GM18499 (cell line): ENCODE results near the gene FKBP15.
A peak's percentile ranks its signal among the peaks of the same experiment; 100 is the strongest.
"Not testable (repeated sequence)": the region's sequence is repeated elsewhere in the genome, so short reads cannot be mapped to it uniquely, and the experiment has no call there.

ENCODE experiments used
- ATAC-seq: cut with Tn5 transposase; IDR thresholded peaks from one replicate; pipeline ENCODE4 v1.9.1; 2021; ENCODE audit warnings: moderate number of reproducible peaks; ENCODE audit not compliant: insufficient read depth, unreplicated experiment

The FKBP15 gene

DNA sequence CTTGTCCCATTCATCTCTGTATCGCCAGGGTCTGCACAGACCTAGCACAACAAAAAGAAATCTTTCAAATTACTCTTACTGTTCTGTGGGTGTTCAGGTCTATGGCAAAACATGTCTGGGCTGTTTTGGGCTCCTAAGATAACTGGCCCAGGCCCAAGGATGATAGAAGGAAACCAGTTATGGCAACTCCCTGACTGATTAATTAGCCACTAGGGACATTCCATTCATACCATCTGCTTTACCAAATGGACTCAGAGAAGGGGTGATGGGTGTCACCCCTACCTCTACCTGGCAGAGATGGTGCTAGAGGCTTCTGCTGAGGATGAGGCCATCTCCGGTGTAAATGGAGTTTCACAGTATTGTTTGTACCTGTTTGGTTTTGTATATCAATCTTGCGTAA is 68.4 kb downstream of the FKBP15 start:
- ATAC-seq = no peak

DNA sequence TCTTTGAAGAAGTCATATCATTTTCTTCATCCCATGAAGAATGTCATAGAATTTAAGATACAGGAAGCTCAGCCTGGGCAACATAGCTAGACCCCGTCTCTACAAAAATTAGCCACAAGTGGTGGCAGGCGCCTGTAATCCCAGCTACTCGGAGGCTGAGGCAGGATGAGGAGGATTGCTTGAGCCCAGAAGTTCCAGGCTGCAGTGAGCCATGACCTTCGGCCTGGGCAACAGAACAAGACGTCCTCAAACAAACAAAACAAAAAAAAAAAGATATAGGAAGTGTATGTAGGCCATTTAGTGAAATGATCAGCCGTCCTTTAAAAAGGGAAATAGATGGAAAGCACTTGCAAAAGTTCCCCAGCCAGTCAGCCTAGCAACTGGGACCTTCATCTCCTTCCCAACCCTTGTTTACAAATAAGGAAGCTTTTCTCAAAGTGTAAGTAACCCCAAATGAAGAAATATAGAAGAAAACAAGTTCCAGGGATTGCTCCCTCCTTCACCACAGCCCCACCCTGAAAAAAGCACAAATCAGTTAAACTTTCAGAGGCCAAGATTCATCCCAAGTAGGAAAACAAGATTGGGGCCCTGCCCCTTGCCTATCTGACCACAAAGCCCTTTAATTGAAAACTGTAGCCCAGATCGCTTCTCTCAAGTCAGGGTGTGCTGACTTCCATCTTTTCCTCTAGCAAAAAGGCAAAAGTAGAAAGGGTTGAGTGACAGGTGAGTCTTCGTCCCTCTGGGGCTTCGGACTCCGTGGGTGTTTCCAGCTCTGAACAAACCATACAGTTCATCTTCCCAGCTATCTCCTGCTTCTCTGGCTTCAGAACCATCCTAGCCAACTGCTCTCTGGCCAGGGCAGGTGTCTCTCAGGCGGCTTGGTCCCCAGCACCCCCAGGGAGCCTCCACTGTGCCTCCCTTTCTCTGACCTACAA is 69.1 kb downstream of the FKBP15 start:
- no peak for ATAC-seq

DNA sequence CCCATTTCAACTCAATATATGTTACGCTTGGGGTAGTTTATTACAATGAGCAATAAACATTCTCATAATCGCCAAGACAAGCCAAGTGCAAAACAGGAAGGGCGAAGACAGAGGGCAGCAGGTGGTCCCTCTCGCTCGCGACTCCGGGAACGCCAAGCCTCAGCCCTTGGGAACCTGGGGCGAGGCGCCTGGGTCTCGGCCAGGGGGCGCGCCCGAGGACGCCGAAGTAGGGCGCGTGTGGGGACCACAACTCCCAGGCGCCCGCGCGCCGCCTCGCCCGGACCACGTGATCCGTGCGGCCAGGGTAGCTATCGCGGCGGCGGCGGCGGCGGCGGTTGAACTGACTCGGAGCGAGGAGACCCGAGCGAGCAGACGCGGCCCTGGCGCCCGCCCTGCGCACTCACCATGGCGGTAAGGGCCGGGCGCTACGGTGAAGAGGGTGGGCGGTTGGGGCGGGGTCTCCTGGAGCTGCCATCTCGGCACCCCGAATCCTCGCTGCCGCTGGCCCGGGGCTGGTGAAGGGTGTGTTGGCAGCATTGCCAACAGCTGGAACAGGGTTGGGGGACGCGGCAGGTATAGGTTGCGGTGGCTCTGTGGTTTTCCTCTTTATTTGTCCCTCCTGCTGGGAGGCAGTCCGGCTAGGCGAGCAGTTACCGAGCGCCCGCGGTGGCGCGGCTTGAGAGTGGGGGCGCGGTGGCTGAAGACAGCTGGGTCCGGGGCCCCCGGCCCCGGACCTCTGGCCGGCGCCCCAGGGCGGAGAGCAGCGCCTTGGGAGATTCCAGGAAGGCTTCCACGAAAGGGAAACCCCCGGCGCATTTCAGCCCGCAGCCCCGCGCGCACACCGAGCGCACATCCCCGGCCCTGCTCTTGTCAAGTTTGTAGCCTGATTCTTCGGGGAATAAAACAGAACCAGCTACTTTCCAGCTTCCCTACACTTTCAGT is 70.1 kb downstream of the FKBP15 start, which contains the start of gene SLC31A2:
SLC31A2 (plus strand) TSS at position 338 of the 942 bp plus-strand sequence; CDS start at position 406, 68 bp downstream.
- ATAC-seq = peak; percentile 65

DNA sequence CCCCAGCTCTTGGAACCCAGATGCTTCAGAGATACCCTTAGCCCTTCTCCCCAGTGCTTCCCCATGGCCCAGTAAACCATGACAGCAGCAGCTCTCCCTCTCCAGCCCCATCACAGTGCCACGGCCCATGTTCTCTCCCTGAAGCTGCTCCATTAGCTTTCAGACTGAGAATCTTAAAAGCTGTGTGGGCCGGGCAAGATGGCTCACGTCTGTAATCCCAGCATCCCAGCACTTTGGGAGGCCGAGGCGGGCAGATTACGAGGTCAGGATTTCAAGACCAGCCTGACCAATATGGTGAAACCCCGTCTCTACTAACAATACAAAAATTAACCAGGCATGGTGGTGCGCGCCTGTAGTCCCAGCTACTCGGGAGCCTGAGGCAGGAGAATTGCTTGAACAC is 71.5 kb downstream of the FKBP15 start:
- not testable (repeated sequence) for ATAC-seq

DNA sequence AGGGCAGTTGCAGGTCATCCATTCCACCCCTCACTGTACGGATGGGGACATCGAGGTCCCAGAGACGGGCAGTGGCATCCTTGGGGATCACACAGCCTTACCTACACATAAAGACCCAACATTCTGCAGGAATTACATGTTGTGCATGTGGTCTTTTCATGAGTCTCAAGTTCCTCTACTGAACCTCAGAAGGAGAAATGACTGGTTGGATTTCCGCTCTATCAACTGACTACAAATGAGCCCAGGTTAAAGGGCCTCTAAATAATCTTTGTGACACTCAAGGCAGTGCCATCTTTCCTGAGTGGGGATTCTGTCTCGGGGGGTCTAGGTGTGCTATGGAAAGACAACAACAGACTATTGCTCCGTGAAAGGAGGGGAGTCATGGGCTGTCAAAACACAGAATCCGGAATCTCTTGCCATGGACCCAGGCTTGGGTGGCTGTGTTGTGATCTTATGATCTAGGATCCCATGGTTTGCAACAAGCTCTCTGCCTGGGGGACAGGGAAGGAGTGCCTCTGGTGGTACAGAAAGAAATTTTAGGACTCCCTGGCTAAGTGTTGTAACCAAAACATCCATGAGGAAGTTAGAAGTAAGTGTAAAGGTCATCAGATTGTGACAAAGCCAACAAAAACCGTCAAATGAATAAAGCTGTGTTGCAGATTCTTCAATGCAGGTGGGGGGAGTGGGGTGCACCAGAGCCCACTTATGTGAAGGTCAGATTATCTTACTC is 72.1 kb downstream of the FKBP15 start:
- no peak for ATAC-seq

DNA sequence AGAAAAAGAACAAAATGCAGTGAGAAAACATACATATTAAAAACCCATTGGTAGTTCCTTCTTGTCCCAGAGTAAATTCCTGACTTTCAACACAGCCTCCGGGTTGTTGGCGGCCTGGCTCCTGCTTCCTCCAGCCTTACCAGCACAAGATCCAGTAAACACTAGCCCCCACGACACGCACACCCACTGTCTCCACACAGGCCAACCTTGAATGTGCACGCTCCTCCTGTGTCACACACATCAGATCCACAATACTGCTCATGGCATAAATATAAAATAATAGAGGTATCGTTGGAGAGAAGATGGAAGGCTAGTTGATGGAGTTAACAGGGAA is 72.7 kb downstream of the FKBP15 start:
- ATAC-seq = no peak

DNA sequence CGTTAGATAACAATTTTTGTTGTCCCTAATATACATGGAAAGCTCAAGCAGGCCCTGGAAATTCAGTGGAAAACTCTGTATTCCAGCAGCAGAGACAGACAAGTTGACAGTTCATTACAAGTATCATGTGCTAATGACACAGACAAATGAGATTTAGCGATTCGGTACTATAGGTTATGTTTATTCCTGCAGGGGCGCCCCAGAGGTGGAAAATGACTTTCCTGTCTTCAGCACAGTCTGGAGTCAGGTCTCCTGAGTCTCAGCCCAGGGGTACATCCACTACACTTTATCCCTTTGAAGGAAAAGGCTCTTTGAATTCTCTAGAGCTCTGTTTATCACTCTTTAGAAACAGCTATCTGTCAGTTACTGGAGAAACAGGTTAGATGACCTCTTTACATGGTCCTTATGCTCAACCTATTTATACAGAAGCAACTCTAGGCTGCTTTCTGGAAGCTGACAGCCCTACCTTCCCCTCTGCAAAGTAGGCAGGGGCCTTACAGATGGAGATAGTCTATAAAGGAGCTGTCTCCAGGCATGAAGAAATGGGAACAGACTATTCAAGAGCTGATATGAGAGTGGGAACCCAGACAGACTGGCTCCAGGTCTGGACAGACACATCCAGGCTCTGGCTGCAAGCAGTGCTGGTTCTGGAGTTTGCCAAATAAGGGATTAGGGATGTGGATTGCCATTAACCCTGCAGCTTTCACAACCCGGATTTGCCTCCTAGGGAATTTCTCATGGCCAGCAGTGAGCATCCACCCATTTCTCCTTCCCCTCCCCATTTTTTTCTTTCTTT is 77.4 kb downstream of the FKBP15 start:
- no peak for ATAC-seq

DNA sequence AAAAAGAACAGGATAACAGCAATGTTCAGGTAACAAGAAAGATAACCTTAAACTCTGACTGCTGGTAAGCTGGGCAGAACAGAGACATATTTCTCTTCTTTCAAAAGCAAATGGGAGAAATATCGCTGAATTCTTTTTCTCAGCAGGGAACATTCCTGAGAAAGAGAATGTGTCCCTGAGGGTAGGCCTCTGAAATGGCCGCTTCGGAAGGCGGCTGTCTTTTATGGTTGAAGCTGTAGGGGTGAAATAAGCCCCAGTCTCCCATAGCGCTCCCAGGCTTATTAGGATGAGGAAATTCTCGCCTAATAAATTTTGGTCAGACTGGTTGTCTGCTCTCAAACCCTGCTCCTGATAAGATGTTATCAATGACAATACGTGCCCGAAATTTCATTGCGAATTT is 80.2 kb downstream of the FKBP15 start:
- ATAC-seq = not testable (repeated sequence)

DNA sequence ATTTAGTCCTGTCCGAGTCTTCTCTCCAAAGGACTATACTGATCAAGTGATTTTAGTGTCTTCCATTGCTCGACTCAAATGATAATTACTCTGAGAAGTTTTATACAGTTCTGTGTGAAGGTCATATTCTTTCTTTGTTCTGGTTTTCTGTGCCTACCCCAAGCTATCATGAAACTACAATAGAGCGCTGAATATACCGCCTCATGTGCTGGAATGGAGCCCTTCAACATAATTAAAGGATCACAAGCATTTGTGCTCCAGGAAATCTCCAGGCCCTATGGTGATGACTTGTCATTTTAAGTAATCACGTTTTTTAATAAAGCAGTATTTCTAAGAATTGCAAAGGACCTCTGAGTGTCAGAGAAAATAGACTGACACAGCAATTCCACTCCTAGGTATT is 81.1 kb downstream of the FKBP15 start:
- no peak for ATAC-seq

DNA sequence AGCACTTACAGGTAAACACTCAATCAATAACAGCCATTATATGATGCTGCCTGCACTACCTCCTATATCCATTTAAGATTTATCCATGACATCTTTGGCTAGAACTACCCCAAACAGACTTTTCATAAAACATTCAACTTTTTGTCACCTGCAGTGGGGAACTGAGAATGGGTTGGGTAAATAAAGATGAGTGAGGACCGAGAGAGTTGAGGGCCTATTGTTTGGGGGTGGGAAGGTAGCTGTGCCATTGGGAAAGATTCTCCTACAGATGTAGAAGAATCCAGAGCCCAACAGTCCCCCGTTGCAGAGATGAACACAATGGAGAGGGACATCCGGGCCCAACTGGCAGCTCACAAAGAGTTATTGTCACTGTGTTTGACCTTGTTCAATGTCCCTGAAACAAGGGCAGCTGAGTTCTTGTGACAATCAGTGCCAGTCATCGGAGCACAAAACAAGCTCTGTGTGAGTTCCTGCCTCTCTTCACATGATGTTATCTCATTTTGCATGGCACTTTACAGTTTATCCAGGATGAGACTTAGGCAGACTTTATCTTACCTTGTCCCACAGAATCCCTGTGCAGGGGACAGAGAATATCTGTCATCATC is 81.8 kb downstream of the FKBP15 start:
- no peak for ATAC-seq

DNA sequence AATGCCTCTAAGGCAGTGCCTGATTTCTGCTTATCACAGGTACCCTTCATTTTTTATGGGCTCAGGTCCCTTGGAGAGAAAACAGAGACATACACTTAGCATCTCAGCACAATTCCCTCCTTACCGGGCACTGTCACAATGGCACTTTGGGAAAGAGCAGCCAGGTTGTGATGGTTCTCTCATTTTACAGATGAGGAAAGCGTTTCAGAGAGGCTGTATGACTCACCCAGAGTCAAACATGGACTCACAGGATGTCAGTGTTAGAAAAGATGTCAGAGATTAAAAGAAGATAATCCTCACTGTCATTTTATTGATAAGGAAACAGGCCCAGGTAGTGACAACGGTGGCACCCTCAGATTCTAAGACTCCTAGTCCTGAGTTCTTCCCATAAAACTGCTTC is 82.3 kb downstream of the FKBP15 start:
- ATAC-seq = no peak

DNA sequence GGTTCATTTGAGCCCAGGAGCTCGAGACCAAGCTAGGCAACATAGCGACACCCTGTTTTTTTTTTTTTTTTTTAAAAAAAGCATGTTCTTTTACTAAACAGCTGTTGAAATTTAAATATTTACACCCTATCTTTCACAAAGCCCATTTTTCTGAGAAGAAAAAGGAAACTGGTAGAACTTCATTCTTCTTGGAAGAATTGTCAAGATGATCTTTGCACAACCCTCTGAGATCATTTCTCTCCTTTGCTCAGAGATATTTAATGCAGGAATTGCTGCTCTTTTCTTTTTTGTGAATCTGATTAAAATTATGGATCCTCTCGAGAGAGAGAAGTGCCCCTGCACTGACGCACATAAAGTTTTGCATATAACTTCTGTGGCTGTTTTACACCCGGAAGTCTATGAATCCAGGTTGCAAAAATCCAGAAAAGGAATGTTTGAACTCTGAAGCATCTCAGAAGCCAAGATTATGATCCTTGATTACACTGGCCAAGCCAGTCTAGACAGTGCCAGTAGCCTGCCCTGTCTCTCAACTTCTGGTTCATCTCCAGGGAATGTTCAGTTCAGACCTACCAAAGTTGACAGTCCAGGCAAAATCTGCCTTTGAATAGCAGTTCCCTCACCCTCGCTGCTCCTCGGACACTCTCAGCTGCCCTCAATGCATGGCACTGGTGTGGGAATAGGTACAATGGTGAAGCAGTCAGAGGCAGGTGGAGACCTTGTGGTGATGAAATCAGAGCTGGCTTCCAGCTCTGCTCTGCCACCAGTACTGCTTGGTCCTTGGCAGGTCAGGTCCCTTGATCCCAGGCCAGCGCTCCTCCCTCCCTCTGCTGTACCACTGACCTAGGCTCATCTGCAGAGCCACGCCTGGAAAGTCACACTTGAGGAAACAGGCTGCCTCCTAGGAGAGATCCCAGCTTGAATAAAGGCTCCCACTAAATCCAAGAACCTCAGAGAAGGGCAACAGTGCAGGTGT is 83.6 kb downstream of the FKBP15 start:
- ATAC-seq = no peak

DNA sequence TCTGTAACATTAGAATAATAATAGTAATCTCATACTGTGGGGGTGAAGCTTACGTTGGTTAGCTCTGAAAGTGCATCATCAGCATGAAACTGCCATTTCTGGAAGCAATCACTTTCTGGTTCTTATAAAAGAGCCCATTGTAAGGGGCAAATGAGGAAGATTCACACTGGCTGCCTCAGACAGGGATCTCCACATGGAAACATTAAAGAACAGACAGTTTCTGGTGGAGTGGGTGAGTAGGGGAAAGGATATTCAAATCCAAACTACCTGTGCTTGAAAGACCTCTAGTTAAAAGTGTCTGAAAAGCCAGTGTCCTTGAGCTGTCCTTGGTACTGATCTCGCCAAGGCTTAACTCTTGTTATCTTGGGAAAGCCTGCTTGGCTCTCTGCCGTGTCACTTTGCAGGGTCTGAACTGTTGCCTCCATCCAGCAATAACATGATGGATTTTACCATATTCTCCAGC is 89.4 kb downstream of the FKBP15 start:
- no peak for ATAC-seq

DNA sequence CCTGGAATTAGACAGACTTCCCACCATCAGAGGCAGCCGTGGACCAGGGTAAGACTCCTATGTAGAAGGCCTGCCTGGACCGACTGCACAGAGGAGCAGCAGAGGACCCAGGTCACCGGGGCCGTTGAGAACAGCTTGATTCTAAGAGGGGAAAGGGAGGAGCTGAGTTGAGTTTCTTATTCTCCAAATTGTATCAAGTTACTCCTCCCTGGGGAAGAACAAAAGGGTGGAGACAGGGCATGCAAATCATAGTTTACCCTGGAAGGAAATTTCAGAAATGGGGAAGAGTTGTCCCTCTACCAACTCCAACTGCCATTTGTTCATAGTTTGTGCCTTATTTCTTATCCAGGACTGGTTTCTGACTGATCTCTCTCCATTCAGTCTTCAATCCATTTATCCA is 91.2 kb downstream of the FKBP15 start:
- no peak for ATAC-seq

DNA sequence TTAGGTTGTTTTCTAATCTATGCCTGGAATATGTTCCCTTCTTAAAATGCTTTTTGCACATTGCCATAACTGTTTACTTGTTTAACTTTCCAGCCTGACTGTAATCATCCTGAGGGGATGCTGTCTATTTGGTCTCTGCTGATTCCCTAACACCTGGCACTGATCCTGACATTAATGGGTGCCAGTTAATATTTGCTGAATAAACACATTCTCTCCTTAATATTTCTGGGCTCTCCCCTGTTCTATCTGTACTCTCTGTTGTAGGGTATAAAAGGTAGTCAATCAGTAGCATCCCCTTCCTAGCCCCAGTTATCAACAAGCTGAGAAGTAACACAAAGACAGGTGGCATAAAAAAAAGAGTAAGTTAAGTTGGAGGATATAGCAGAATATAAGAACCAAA is 91.6 kb downstream of the FKBP15 start:
- no peak for ATAC-seq

DNA sequence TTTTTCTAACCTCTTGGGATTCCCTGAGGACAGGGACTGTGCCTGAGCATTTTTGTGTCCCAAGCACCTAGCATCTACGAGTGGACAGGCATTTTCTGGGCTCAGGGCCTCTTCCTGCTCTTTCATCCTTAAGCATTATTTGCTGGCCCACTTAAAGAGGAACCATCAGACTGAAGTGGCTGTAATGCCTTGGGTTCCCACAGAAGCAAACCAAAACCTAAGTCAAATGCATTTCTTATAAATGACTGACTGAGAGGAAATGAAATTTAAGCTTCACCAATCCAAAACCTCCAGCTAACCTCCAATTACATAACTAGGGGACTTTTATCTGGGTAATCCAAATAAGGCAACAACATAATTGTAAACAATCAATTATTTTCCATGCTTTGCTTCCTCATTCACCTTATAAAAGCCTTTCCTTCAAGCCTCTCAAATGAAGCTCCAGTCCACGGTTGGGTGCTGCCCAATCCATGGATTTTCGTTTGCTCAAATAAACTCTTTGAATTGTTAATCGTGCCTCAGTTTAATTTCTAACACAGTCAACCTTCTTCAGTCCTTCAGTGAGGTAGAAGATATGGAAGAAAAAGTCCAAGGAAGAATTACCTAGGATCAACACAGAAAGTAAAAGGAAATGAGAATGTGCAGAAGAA is 95.6 kb downstream of the FKBP15 start:
- ATAC-seq = no peak

DNA sequence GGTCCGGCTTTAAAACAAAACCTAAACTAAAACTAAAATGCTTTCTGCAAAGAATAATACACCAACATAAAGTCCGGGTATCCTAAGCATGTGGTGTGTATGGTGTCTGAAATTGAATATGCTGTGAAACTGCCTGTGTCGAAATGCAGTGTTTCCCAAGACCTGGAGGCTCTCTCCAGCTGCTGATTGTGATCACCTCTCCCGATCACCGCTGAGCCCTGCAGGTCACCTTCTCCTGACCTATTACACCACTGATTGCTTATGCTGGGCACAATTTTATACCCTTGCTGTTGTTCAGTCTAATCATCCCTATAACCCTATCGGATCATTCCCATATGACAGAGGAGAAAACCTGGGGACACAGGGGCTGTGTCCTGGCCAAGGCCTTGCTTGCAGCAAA is 102.2 kb downstream of the FKBP15 start:
- ATAC-seq = not testable (repeated sequence)
